HCT116 (cell line): ENCODE measurements around the gene TAF15.

ENCODE experiments used
- EZH2phosphoT487 ChIP-seq: fragments of 200-600 bp; IDR thresholded peaks from 2 replicates; pipeline ENCODE4 v1.6.1; 2018; ENCODE audit warnings: antibody characterized with exemption, borderline replicate concordance
- MAX ChIP-seq: IDR thresholded peaks from 2 replicates; pipeline ENCODE4 v1.6.1; 2012
- POLR2AphosphoS5 ChIP-seq: IDR thresholded peaks from 2 replicates; pipeline ENCODE4 v1.6.1; 2011; ENCODE audit warnings: mild to moderate bottlenecking, low read depth, low read length, moderate library complexity
- RAD21 ChIP-seq: IDR thresholded peaks from 2 replicates; pipeline ENCODE4 v1.6.1; 2012; ENCODE audit warnings: low read depth, mild to moderate bottlenecking
- REST ChIP-seq: IDR thresholded peaks from 2 replicates; pipeline ENCODE4 v1.6.1; 2012; ENCODE audit warnings: low read depth
- YY1 ChIP-seq: IDR thresholded peaks from 2 replicates; pipeline ENCODE4 v1.6.1; 2011; ENCODE audit warnings: low read length, low read depth, moderate library complexity, mild to moderate bottlenecking; ENCODE audit not compliant: insufficient replicate concordance; ENCODE audit errors: extremely low read depth
- TF ChIP-seq, protein P1 (sequence below), 3 experiments: fragments of 200-600 bp in 1 of 3; sonication (generic) in 1 of 3; IDR thresholded peaks in 2 of 3; conservative IDR thresholded peaks in 1 of 3; 2 replicates each; pipeline ENCODE4 v1.5.1; 2012 to 2017; ENCODE audit warnings: low read depth in 2 of 3, low read length in 2 of 3, antibody characterized with exemption in 1 of 3, borderline replicate concordance in 1 of 3, control low read depth in 1 of 3, mild to moderate bottlenecking in 1 of 3, mixed read lengths in 1 of 3, mixed run types in 1 of 3, moderate library complexity in 1 of 3; ENCODE audit not compliant: insufficient read depth in 1 of 3

DNA sequence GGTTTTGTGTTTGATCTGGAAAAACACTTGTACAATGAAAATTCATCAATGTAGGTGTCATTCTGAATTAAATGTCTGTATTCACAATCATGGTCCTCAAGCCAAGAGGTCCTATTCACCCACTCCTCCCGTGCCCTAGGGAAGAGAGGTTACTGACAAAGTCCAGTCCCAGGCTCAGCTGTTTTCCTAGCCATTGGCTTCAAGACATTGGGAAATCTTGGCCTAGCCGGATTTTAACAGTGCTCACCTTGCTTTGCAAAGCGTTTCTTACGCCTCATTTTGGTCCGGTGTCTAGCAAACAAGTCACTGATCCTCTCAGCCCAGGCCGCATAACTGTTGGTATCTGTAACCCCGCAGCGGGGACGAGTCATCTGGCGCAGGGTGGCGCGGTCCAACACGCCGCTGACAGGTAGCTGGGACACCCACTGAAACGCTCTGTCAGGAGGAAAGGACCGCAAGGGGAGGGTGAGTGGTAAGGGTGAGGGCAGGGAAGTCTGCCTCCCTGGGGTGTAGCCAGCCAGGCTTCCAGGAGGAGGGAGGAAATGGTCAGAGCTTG lies 30.6 kb upstream of the TAF15 start:
- TF ChIP-seq EZH2phosphoT487 (no peak), RAD21 (no peak), REST (no peak), MAX (no peak), POLR2AphosphoS5 (no peak), YY1 (no peak)
- TF ChIP-seq, protein P1, sequence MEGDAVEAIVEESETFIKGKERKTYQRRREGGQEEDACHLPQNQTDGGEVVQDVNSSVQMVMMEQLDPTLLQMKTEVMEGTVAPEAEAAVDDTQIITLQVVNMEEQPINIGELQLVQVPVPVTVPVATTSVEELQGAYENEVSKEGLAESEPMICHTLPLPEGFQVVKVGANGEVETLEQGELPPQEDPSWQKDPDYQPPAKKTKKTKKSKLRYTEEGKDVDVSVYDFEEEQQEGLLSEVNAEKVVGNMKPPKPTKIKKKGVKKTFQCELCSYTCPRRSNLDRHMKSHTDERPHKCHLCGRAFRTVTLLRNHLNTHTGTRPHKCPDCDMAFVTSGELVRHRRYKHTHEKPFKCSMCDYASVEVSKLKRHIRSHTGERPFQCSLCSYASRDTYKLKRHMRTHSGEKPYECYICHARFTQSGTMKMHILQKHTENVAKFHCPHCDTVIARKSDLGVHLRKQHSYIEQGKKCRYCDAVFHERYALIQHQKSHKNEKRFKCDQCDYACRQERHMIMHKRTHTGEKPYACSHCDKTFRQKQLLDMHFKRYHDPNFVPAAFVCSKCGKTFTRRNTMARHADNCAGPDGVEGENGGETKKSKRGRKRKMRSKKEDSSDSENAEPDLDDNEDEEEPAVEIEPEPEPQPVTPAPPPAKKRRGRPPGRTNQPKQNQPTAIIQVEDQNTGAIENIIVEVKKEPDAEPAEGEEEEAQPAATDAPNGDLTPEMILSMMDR (IDR thresholded peaks at IDR 0.05 in 2 of 3, conservative IDR thresholded peaks at IDR 0.05 in 1 of 3; ENCODE audit: borderline replicate concordance in 1 of 3, insufficient read depth in 1 of 3, low read depth in 2 of 3, low read length in 2 of 3) = no peak
